NCI-H2196 (cell line): ENCODE data around the gene GALNT9.

ENCODE experiments used
- DNase-seq: peaks from one replicate; lab custom pipeline; 2025; ENCODE audit not compliant: unreplicated experiment; lab: John Stamatoyannopoulos, UW

GALNT9 gene

GRCh38 chr12:132217800-132218526 is 111.4 kb downstream of the GALNT9 start:
- DNase-seq = no peak

- DNase-seq = no peak
Observed at GRCh38 chr12:132217371-132217770, 112.0 kb downstream of the GALNT9 start.

GRCh38 chr12:132216354-132216987 is 112.9 kb downstream of the GALNT9 start:
- DNase-seq = no peak

- no peak for DNase-seq
Observed at GRCh38 chr12:132215299-132215989, 113.9 kb downstream of the GALNT9 start.

GRCh38 chr12:132214891-132215290 is 114.5 kb downstream of the GALNT9 start:
- no peak for DNase-seq

- no peak for DNase-seq
Observed at GRCh38 chr12:132214161-132214476, 115.3 kb downstream of the GALNT9 start.

GRCh38 chr12:132213359-132214160 is 115.8 kb downstream of the GALNT9 start:
- DNase-seq = no peak

- DNase-seq = no peak
Observed at GRCh38 chr12:132211816-132212215, 117.6 kb downstream of the GALNT9 start.

- no peak for DNase-seq
Observed at GRCh38 chr12:132211326-132211725, 118.1 kb downstream of the GALNT9 start.

- DNase-seq = no peak
Observed at GRCh38 chr12:132210223-132211055, 119.0 kb downstream of the GALNT9 start.

GRCh38 chr12:132209619-132210222 is 119.7 kb downstream of the GALNT9 start:
- DNase-seq = no peak

GRCh38 chr12:132208153-132208823 is 121.1 kb downstream of the GALNT9 start:
- no peak for DNase-seq

GRCh38 chr12:132207083-132207775 is 122.2 kb downstream of the GALNT9 start:
- DNase-seq = no peak

GRCh38 chr12:132206046-132206434 is 123.3 kb downstream of the GALNT9 start:
- no peak for DNase-seq

GRCh38 chr12:132205271-132206045 is 123.9 kb downstream of the GALNT9 start:
- no peak for DNase-seq

GRCh38 chr12:132204793-132205270 is 124.6 kb downstream of the GALNT9 start:
- no peak for DNase-seq

GRCh38 chr12:132204063-132204792 is 125.2 kb downstream of the GALNT9 start:
- DNase-seq = no peak
